Measurements from ENCODE around the gene SMC1B. TPM values are rescaled to one million over a fixed set of nuclear protein-coding genes. Genes with fewer than 3 reads are reported as not detected.
"Not testable (repeated sequence)": the region's sequence is repeated elsewhere in the genome, so short reads cannot be mapped to it uniquely, and the experiment has no call there.

The SMC1B gene
- total RNA-seq, 1 experiment from 2014 or later = not detected

GRCh38 chr22:45302751-45303150 lies 110.6 kb downstream of the SMC1B start:
- DNase-seq (ENCODE audit: low read depth) = no peak

GRCh38 chr22:45298934-45299505 lies 114.4 kb downstream of the SMC1B start:
- no peak for DNase-seq (ENCODE audit: low read depth)

DNA sequence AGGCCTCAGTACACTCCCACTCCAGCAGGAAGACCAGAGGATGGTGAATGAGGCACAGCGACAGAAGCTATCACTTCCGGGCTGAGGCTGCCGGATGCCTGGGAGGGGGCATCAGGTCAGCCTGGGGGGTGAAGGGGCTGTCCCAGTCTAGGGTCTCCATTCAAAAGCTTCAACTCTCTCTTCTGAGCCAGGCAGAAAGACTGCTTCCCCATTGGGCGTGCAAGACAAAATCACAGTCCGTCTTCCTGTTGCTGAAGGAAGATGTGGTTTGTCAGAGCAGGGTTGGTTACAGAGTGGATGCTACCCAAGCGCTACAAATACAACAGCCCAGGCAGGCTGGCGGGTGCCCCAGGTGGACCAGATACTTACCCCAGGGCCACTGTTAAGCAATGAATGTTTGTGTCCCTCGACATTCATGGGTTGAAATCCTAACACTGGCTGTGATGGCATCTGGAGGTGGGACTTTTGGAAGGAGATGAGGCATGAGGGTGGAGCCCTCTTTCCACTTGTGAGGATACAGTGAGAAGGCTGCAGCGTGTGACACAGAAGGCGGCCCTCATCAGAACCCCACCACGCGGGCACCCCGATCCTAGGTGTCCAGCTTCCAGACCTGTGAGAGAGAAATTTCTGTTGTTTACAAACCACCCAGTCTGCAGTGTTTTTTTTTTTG lies 116.6 kb downstream of the SMC1B start:
- no peak for DNase-seq (ENCODE audit: low read depth)

DNA sequence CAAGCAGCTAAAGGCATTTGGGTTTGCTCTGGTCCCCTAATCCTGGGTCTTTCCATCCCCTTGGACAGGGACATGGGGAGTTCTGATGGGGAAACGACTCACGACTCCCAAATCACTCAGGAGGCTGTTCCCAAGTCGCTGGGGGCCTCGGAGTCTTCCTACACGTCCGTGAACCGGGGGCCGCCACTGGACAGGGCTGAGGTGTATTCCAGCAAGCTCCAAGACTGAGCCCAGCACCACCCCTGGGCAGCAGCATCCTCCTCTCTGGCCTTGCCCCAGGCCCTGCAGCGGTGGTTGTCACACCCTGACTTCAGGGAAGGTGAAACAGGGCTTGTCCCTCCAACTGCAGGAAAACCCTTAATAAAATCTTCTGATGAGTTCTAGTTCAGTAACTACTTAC lies 117.9 kb downstream of the SMC1B start:
- DNase-seq (ENCODE audit: low read depth) = no peak

- not testable (repeated sequence) for DNase-seq (ENCODE audit: low read depth)
Measured at GRCh38 chr22:45295004-45295403, 118.4 kb downstream of the SMC1B start.

Other genes starting within 250 kb of the SMC1B start
- gene NUP50, start 249.7 kb downstream of the SMC1B start, total RNA-seq (2014; rRNA removed) = 71.4 and 81.2 TPM in 2 replicates
- 27.3 and 31.7 TPM in 2 replicates for gene KIAA0930, start 172.7 kb downstream of the SMC1B start, total RNA-seq (2014; rRNA removed)
- gene UPK3A, start 128.7 kb downstream of the SMC1B start, total RNA-seq (2014; rRNA removed) = not detected in 2 replicates
- 9.1 and 9.6 TPM in 2 replicates for gene FAM118A, start 103.7 kb downstream of the SMC1B start, total RNA-seq (2014; rRNA removed)
- 0.58 and 0.86 TPM in 2 replicates for gene RIBC2, start 94 bp upstream of the SMC1B start, total RNA-seq (2014; rRNA removed)
- 34.4 and 37.6 TPM in 2 replicates for gene FBLN1, start 89.3 kb upstream of the SMC1B start, total RNA-seq (2014; rRNA removed)